ENCODE results near the gene RABIF.
"Not testable (repeated sequence)": the region's sequence is repeated elsewhere in the genome, so short reads cannot be mapped to it uniquely, and the experiment has no call there.

The RABIF gene

GRCh38 chr1:202835548-202836072 is 53.3 kb downstream of the RABIF start:
- no peak for TF ChIP-seq CTCF (IDR thresholded peaks at IDR 0.05; ENCODE audit: control insufficient read depth, extremely low read depth, insufficient read depth)
- no peak overlapping the region for H3K4me3 ChIP-seq (ENCODE audit: low read depth, low read length)
- DNase-seq (ENCODE audit: low read depth) = no peak

GRCh38 chr1:202834771-202835547 is 54.0 kb downstream of the RABIF start:
- DNase-seq (ENCODE audit: low read depth) = no peak
- no peak for TF ChIP-seq CTCF (IDR thresholded peaks at IDR 0.05; ENCODE audit: control insufficient read depth, extremely low read depth, insufficient read depth)
- H3K4me3 ChIP-seq (ENCODE audit: low read depth, low read length) = no peak overlapping the region

- no peak overlapping the region for H3K4me3 ChIP-seq (ENCODE audit: low read depth, low read length)
- DNase-seq (ENCODE audit: low read depth) = no peak
- no peak for TF ChIP-seq CTCF (IDR thresholded peaks at IDR 0.05; ENCODE audit: control insufficient read depth, extremely low read depth, insufficient read depth)
These were observed 57.0 kb downstream of the RABIF start for GRCh38 chr1:202831906-202832305.

- DNase-seq (ENCODE audit: low read depth); H3K4me3 ChIP-seq (ENCODE audit: low read depth, low read length): not testable (repeated sequence)
These were observed 59.7 kb downstream of the RABIF start for GRCh38 chr1:202829223-202829622.
